GM19463 (cell line): Measurements from ENCODE around the gene ZNF169.
"Not testable (repeated sequence)": the region's sequence is repeated elsewhere in the genome, so short reads cannot be mapped to it uniquely, and the experiment has no call there.

Source experiments
- ATAC-seq: cut with Tn5 transposase; IDR thresholded peaks from one replicate; pipeline ENCODE4 v1.9.1; 2021; ENCODE audit warnings: mild to moderate bottlenecking, moderate library complexity; ENCODE audit not compliant: unreplicated experiment

The ZNF169 gene

DNA sequence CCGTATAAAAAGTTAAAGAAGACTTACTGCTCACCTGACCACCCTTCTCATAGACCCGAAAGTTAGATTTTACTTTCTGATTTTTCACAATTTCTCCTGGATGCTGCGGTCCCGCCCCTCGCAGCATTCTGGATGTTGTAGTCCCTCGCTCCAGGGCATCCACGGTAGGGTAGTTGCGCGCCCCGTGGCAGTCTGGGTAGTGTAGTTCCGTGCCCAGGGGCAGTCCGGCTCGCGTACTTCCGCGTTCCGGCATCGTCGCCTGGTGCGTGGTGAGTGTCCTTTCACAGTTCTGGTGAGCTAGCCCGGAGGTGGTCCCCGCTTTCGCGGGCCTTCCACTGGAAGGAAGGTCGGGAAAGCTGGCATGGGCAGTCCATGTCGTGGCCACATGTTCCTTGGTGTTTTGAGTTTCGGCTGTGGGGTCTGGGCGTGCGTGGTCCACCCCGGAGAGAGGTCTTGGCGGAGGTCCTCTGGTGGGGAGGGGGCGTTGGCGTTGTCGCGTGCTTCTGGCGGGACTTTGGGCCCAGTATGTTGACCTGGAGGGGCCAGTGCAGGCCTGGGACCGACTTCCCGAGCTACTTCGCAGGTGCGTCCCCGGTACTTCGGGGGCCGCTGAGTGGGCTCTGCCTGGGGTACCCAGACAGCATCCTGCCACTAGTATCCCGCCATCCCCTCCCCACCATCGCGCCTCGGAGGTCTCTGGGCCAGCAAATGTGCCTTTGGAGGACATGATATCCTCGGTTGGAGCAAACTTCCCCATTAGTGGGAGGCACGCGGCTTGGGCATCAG lies at the start of gene ZNF169:
TSS of gene ZNF169 (plus strand) at position 222 of the 786 bp plus-strand sequence. CDS start 19,515 bp downstream, outside the sequence.
- peak; percentile 100 for ATAC-seq

GRCh38 chr9:94210616-94211603 lies 48.2 kb upstream of the ZNF169 start:
- ATAC-seq, result no peak

DNA sequence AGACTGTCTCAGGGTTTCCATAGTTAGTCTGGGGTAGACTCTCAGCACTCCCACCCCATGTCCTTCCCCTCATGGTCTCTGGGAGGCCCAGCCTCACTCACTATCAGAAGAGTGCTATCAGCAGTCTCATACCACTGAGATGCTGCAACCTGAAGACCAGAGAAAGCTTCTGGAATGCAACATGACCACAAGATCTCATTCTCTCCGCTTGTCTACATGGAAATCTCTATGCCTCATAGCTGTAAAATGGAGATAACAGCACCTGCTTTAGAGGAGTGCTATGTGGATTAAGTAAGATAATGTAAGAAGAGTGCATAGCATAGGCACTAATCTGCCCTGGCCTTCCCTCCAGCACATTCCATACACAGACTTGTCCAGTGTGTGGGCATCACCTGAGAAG lies 47.0 kb upstream of the ZNF169 start:
- no peak for ATAC-seq

DNA sequence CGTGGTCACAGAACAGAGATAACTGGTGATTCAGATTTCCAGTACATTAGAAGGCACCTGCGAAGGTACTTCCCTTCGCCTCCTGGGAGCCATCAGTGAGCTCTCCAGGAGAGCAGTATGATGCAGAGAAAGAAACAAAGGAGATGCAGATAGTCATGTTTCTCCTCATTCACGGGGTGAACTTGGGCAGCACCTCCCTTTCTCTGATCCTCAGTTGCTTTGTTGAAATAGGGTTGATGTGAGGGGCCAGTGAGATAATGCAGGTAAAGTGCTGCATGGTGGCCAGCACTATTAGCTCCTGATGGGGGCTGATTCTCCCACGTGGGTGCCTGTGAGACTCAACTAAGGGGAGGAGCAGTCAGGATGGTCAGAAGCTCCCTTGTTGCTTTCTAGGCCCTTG lies 46.6 kb upstream of the ZNF169 start:
- ATAC-seq, result no peak

- ATAC-seq, result peak; percentile 92
Observed at GRCh38 chr9:94213511-94214124, 45.5 kb upstream of the ZNF169 start.

- ATAC-seq, result no peak
Observed at GRCh38 chr9:94222870-94223269, 36.2 kb upstream of the ZNF169 start.

- not testable (repeated sequence) for ATAC-seq
Observed at GRCh38 chr9:94225413-94225812, 33.7 kb upstream of the ZNF169 start.

DNA sequence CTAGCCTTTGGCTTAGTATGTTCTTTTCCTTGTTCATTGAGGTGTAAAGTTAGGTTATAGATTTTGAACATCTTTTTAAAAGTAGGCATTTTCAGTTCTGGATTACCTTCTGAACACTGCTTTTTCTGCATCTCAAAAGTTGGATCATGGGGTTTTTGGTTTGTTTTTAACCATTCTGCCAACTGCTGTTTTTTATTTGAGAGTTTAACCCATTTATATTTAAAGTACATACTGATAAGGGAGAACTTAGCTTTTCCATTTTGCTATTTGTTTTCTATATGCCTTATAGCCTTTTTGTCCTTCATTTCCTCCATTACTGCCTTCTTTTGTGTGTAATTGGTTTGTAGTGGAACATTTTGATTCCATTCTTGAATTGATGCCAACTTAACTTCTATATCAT lies 30.5 kb upstream of the ZNF169 start:
- ATAC-seq, result no peak

DNA sequence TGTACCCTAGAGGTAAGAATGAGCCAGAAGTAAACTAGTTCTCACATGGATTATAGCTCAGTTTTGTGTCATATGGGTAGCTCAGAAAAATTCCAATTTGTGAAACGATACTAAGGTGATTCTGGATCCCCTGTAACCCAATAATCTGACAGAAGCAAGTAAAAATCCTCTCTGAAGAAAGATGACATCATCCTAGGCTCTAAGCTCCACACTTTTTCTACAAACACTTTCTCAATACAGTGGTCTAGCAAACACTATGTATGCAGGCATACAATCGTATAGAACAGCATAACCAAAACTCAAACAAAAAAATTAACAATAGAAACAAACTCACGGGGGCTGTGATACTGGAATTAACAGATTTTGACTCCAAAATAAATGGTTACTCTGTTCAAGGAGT lies 26.7 kb upstream of the ZNF169 start:
- ATAC-seq, result no peak

DNA sequence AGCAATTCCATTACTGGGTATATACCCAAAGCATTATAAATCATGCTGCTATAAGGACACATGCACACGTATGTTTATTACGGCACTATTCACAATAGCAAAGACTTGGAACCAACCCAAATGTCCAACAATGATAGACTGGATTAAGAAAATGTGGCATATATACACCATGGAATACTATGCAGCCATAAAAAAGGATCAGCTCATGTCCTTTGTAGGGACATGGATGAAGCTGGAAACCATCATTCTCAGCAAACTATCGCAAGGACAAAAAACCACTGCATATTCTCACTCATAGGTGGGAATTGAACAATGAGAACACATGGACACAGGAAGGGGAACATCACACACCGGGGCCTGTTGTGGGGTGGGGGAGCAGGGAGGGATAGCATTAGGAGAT lies 18.0 kb upstream of the ZNF169 start:
- ATAC-seq, result not testable (repeated sequence)

DNA sequence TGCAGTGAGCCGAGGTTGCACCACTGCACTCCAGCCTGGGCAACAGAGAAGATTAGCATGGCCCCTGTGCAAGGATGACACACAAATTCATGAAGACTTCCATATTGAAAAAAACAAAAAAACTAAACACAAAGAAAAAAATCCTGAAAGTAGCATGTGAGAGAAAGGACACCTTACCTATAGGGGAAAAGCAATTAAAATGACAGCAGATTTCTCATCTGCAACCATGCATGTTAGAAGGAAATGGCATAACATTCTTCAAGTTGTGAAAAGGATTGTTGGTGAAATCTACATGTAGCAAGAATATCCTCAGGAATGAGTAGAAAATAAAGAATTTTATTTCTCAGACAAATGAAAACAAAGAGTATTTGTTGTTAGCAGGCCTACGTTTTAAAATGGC lies 13.4 kb upstream of the ZNF169 start:
- no peak for ATAC-seq

GRCh38 chr9:94250456-94250855 lies 8.6 kb upstream of the ZNF169 start:
- ATAC-seq, result no peak

- no peak for ATAC-seq
Observed at GRCh38 chr9:94256007-94256406, 3.1 kb upstream of the ZNF169 start.

DNA sequence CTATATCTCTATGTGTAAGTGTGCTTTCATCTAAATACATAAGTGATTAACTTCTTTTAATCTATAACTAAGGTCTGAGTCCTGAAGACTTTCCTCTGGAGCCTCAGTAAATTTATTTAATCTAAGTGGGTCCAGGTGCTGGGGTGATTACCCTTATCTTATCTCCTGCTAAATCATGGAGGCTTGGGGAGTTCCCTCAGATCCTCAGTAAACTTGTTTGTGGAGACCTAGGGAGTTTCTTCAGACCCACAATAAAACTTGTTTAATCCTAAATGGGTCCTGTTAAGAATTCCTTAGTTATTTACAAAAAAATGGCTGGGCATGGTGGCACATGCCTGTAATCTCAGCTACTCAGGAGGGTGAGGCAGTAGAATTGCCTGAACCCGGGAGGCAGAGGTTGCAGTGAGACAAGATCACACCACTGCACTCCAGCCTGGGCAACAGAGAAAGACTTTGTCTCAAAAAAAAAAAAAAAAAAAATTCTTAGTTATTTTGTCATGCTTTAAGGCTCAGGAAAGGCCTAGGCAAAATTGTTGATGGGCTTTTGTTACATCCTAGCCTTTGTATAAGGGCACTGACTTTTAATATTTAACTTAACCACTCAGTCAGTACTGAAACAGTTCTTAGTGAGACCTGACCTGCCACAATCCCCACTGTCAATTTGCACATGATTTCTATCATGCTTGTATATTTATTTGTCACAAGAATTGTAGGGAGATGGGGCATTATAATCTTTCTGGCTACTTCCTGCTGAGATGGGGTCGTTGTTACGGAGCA lies 6.7 kb downstream of the ZNF169 start:
- not testable (repeated sequence) for ATAC-seq

DNA sequence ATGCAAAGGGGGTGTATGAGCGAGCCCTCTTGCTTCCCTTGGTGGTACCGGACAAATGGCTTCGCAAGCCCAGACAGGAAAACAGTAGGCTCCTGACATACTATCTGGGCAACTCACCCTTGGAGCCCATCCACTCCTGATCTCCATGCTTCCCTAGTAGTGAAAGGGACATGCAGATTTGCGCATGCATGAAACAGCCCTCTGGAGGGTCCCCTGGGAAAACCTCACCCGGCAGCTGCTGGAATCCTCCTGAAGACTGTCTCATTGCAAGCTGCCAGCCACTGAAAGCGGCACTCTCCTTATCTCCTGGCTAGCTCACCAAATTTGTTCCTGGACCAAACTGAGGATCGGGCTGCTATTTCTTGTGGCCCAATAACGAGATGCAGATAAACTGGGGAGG lies 10.2 kb downstream of the ZNF169 start:
- no peak for ATAC-seq

DNA sequence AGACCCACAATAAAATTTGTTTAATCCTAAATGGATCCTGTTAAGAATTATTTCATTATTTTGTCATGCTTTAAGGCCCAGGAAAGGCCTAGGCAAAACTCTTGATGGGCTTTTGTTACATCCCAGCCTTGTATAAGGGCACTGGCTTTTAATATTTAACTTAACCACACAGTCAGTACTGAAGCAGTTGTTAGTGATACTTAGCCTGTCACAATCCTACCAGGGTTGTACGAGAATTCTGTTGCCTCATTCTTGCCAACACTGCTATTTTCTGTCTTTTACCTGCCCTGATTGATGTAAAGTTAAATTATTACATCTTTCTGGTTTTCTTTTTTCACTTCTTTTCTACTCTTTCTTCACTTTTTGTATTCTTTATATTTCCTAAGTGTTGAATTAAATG lies 10.9 kb downstream of the ZNF169 start:
- ATAC-seq, result no peak

GRCh38 chr9:94277029-94277428 lies 17.9 kb downstream of the ZNF169 start:
- ATAC-seq, result not testable (repeated sequence)

GRCh38 chr9:94277885-94278536 lies 18.9 kb downstream of the ZNF169 start:
- no peak for ATAC-seq

GRCh38 chr9:94280409-94280989 lies 21.4 kb downstream of the ZNF169 start:
- ATAC-seq, result no peak

DNA sequence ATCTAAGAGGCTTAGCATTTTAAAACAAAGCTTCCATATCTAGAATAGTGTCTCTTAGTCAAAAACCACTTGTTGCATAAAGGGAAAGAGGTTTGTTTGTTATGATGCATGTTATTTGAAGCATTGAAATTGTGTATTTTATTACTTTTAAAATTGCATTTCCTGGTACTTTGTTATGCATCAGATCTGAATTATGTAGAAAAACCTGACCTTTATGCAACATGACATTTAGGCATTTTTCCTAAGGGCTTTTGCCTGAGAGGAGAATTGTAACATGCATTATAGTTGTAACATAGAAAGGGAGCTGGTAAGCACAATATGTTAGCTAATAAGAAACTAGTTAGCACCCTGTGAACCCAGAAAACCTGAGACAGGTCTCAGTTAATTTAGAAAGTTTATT lies 22.0 kb downstream of the ZNF169 start:
- no peak for ATAC-seq
